CD4-positive, alpha-beta T cell treated with Interleukin-12 subunit alpha and Interleukin-12 subunit beta, for 1 hour (primary cell): Measurements from ENCODE around the gene ACOT8.
"Not testable (repeated sequence)": the region's sequence is repeated elsewhere in the genome, so short reads cannot be mapped to it uniquely, and the experiment has no call there.

Experiments
- DNase-seq: peaks from one replicate; pipeline ENCODE4 v3.0.0-alpha.2; 2020

The ACOT8 gene

GRCh38 chr20:45850926-45851325 lies 6.3 kb downstream of the ACOT8 start:
- DNase-seq: no peak

- no peak for DNase-seq
These were observed 7.0 kb downstream of the ACOT8 start for GRCh38 chr20:45850238-45850637.

GRCh38 chr20:45848969-45849582 lies 8.1 kb downstream of the ACOT8 start:
- no peak for DNase-seq

GRCh38 chr20:45848421-45848820 lies 8.8 kb downstream of the ACOT8 start:
- DNase-seq: no peak

- DNase-seq: no peak
These were observed 11.7 kb downstream of the ACOT8 start for GRCh38 chr20:45845452-45845851.

GRCh38 chr20:45843506-45843905 lies 13.7 kb downstream of the ACOT8 start:
- DNase-seq: no peak

- DNase-seq: no peak
These were observed 14.9 kb downstream of the ACOT8 start for GRCh38 chr20:45842169-45842812.

GRCh38 chr20:45841407-45842129 lies 15.6 kb downstream of the ACOT8 start:
- no peak for DNase-seq

- no peak for DNase-seq
These were observed 16.4 kb downstream of the ACOT8 start for GRCh38 chr20:45840700-45841198.

GRCh38 chr20:45836841-45837240 lies 20.4 kb downstream of the ACOT8 start:
- no peak for DNase-seq

- DNase-seq: no peak
These were observed 21.4 kb downstream of the ACOT8 start for GRCh38 chr20:45835825-45836224.

GRCh38 chr20:45835329-45835765 lies 21.8 kb downstream of the ACOT8 start:
- no peak for DNase-seq

- DNase-seq: no peak
These were observed 22.4 kb downstream of the ACOT8 start for GRCh38 chr20:45834797-45835161.

GRCh38 chr20:45833883-45834796 lies 23.1 kb downstream of the ACOT8 start:
- DNase-seq: peak; percentile 52

GRCh38 chr20:45833030-45833882 lies 23.9 kb downstream of the ACOT8 start, which contains the start of gene SNX21:
TSS of gene SNX21 (plus strand) at chr20:45833799. CDS start at chr20:45833920, 121 bp downstream.
- DNase-seq: peak; percentile 15

- no peak for DNase-seq
These were observed 24.6 kb downstream of the ACOT8 start for GRCh38 chr20:45832619-45833018.

- DNase-seq: not testable (repeated sequence)
These were observed 27.5 kb downstream of the ACOT8 start for GRCh38 chr20:45829673-45830106.

- no peak for DNase-seq
These were observed 28.6 kb downstream of the ACOT8 start for GRCh38 chr20:45828589-45828988.

- DNase-seq: no peak
These were observed 29.5 kb downstream of the ACOT8 start for GRCh38 chr20:45827712-45828111.

- DNase-seq: no peak
These were observed 30.1 kb downstream of the ACOT8 start, which contains the start of gene TNNC2 for GRCh38 chr20:45827030-45827652. TSS of gene TNNC2 (minus strand) at chr20:45827312. CDS start at chr20:45827248, 64 bp downstream.
